Activated CD4-positive, alpha-beta T cell treated with anti-CD3 and anti-CD28 coated beads, Interleukin-2, amount 50 U/mL, for 16 hours (primary cell): Measurements from ENCODE around the gene MCF2L2.

Experiments
- DNase-seq: peaks from one replicate; pipeline ENCODE4 v3.0.0-alpha.2; 2020

Gene MCF2L2

DNA sequence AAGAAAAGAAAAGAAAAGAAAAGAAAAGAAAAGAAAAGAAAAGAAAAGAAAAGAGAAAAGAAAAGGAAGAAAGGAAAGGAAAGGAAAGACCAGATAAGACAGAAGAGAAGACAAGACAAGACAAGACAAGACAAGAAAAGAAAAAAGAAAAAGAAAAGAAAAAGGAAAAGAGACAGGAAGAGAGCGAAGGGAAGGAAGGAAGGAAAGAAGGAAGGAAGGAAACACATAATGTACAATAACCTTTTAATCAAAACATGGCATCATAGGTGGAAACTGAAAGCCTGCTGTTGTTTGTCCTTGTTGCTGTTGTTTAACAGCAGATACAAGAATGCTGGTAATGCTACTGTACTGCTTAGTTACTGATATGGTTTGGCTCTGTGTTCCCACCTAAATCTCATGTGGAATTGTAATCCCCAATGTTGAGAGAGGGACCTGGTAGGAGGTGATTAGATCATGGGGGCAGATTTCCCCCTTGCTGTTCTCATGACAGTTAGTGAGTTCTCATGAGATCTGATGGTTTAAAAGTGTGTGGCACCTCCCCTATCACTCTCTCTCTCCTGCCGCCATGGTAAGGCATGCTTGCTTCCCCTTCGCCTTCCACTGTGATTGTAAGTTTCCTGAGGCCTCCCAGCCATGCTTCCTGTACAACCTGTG is 67.3 kb downstream of the MCF2L2 start:
- DNase-seq, result no peak

DNA sequence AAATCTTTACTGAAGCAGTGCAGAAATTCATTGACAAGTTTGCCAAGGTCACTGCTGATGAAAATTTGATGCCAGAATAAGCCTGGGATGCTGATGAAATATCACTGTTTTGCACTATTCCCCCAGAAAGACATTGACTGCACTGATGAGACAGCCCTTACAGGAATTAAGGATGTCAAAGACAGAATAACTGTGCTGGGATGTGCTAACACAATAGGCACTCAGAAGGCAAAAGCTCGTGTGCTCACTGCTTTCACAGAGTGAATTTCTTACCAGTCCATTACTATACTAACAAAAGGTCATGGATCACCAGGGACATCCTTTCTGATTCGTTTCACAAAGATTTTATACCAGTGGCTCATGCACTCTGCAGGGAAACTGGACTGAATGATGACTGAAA is 69.4 kb downstream of the MCF2L2 start:
- no peak for DNase-seq

DNA sequence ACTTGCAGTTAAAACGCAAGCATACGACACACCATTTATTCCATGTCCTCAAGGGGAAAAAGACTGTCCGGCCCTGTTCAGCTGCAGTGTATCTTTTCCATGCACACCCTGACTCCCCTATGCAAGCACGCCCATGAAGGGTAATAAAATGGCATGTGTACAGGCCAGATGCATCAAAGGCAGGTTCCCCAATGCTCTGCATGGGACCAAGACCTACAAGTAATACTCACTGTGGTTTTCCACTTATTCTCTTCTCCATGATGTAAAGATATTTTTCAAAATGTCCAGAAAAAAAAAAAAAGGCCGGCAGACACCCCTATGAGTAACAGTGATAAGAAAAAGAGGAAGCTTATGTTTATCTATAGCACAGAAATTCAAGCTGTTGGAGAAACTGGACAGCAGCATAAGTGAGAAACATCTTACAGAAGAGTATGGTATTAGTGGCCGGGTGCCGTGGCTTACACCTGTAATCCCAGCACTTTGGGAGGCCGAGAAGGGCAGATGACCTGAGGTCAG is 70.8 kb downstream of the MCF2L2 start:
- DNase-seq, result no peak

DNA sequence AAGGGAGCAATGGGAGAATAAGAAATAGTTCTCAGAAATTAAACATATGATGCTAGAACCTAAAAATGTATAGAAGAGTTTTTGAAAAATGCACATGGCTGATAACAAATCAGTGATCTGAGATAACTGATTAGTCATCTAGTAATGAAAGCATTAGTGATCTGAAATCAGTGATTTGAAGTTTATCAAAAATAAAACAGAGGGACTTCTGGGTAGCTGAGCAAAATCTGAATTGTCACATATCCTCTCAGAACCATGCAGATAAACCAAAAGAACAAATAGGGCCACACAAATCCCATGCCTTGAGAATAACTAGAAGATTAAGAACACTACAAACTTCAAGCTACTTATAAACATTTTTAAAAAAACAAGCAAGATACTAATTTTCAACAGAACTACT is 71.5 kb downstream of the MCF2L2 start:
- no peak for DNase-seq

DNA sequence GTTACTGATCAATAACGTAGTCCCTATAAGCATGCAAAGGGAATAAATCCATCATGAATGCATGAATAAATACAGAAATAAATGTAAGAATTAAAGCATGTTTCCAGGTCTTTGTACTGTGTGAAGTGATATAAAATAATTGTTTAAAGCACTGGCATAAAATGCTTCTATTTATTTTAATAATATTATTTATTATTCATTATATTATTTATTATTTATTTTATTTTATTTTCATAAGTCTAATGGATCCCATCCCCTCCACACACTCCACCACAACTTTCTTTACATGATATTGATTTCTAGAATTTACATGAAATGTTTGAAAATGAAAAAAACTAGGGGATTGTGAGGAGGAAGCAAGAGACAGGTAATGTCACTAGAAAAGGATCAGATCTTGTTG is 73.5 kb downstream of the MCF2L2 start:
- no peak for DNase-seq

DNA sequence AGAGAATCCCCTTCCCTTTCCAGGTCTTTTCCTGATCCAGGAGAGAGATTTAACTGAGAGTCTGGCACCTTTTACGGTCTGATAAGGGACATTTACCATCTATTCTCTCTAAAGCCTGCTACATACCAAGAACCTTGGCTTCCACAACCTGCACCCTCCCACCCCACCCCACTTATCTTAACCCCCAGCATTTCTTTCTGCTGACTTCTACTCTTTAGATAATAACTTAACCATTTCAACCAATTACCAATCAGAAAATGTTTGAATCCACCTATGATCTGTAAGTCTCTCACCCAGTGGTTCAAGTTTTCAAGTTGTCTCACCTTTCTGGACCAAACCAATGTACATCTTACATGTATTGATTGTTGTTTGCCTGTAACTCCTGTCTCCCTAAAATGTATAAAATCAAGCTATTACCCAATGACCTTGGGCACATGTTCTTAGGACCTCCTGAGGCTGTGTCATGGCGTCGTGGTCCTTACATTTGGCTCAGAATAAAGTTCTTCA is 74.0 kb downstream of the MCF2L2 start:
- no peak for DNase-seq

DNA sequence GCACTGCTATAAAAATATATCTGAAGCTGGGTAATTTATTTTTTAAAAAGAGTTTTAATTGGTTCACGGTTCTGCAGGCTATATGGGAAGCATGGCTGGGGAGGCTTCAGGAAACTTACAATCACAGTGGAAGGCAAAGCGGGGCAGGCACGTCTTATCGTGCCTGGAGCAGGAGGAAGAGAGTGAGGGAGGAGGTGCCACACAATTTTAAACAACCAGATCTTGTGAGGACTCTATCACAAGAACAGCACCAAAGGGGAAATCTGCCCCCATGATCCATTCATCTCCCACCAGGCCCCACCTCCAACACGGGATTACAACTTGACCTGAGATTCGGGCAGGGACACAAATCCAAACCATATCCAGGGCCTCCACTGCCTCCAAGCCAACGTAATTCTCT is 75.0 kb downstream of the MCF2L2 start:
- no peak for DNase-seq

DNA sequence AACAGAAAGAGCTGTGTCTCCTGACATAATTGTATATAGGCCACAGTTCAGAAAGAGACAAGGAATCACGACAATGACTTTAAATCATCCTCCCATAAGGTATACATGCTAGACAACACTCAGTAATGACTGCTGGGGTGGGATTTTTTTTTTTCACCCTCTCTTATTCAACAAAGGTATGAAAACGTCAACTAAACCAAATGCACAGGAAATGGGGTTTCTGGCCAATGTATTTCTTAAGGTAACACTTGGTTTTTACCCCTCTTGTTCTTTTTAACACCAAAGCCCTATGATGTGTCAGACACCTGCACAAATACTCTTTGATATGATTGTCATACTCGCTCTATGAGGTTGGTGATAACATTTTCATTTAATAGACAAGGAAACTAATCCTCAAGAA is 78.3 kb downstream of the MCF2L2 start:
- DNase-seq, result no peak

DNA sequence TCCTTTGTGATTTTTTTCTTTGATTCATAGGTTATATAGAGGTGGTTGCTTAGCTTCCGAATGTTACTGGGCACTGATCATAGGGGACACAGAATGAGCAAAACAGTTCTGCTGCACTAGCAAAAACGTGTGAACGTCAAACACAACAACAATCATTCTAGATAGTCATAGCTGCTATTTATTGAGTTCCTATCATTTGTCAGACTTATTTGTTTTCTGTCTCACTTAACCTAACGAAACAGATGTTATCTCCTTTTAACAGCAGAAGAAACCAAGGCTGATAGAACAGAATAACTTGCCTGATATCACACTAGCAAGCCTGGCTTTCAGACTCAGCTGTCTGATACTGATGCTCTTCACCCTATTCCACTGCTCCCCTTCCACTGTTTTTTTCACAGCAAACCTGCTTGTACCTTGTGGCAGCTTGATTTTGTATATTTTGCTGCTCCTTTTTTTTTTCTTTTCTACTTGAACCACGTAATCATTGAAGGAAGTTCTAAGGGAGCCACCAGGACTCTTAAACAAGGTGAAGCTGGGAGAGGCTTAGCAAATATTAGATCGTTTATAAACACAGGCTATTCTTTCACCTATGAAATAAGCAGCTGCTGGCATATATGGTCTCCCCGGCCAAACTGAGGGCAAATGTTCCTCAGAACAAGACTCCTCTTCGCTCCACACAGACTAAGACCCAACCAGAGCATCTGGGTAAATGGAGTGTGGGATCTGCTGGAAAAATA is 78.8 kb downstream of the MCF2L2 start:
- no peak for DNase-seq

DNA sequence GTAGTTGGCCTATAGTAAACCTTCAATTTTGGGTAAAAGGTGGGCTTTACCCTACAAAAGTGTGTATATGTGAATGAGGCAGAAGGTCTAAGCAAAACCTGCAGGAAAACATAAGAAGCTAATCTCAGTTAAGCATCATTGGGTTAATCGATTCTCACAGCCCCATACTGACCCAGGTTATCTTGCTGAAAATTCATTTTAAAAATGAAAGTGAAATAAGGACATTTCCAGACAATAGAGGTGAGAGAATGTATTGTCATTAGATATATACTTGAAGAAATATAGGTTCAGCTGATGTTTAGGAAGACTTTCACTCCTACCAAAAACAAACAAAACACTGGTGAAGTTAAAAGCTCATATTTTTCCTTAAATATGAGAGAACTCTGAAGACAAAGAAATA is 85.6 kb downstream of the MCF2L2 start:
- no peak for DNase-seq

DNA sequence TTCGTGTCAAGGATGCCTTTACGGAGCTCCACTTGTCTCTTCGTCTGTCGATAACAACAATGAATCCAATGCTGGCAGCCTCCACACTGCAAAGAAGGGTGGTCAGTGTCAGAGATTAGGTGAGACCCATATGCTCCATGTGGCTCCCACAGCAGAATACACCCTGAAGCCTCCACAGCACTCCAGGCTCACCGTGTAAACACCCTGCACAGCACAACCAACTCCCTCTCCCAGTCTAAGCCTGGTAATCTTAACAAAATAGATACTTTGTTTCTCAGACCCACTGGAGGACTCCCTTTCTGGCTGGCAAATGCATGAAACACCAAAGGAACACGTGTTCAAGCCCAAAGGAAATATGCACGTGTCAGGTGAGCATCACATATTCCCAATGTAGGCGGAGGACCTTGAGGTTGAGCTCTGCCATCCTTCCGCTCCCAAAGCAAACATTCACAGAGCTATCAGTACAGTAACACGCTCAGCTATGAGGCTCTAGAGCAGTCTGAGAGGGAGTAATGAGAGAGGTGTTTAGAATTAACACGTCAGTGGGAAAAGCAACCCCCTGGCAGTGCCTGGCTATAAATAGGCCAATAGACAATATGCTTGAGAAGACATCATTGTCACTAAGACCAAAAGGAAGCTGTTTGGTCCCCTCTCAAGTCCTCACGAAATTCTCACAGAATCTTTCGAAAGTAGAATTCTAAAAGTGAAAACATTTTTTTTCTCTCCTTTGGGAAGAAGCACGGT is 86.7 kb downstream of the MCF2L2 start:
- DNase-seq, result no peak

DNA sequence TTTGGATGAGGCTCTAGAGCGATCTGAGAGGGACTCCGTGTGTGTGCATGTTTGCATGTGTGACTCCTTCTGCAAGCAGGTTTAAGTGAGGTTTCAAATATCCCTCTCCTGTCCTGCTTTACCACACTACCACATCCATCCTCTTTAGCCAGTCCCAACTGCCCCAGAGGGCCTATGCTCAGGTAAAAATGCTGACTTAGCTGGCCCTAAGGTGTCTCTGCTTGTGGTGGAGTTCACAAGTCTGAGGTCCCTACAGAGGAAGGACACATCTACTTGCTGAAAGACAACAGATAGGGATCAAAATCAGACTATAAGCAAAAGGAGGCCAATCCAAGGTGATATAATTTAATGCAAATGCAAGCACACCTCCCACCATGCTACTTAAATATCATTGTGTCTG is 88.2 kb downstream of the MCF2L2 start:
- DNase-seq, result no peak

DNA sequence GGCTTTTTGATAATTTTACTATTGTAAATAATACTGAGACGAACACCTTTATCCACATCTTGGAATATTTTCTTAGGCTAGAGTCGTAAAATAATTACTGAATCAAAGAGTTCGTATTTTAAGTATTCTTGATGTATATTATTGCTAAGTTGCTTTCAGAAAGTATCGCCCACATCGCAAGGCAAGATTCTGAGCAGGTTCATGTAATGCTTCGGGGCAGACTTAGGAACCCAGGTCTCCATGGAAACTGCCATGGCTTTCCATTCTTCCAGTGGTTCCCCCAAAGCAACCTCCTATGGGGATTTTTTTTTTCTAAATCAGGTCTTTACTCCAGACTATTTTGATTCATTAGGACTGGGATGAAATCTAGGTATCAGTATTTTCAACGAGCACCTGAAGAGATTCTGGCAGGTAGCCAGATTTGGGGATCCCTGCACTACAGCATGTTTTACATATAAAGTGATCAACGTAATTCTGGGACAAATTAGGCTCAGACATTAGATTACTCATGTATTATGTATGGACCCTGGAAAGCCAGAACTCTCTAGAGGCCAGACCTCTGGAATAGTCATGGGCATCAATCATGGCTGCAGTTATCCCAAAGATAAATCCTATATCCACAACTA is 88.8 kb downstream of the MCF2L2 start:
- DNase-seq, result no peak

DNA sequence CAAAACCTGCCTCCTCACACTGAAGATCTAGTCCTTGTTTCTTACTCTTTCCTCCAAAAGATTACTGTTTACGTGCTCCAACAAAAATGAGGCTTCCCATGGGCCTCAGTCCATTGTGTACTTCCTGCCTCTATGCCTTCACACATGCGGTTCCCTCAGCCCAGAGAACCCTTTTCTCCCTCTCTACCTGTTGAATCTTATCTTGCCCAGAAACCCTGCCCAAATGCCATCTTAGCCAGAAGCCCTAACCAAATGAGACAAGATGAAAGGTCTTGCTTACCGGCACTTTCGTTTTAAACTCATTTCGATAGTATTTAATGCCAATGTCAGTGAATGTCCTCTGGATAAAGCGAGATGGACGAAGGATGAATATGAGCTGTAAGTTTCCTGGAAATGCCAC is 89.9 kb downstream of the MCF2L2 start:
- DNase-seq, result no peak

DNA sequence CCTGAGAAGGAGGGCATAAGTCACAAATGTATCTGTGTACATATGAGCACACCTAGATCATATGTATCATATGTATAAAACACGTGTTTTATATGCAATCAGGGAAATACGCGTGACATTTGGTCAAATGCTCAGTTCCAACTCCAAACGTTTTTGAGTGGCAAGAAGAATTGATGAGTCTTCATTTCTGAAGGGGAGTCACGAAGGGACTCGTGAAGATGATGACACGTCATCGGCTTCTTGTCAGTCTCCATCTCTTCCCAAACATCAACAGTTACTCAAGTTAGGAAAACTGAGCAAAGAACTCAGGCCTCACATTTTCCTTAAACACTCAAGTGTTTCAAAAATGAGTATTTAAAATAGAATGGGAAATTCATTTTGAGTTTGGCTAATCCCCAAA is 95.9 kb downstream of the MCF2L2 start:
- no peak for DNase-seq

DNA sequence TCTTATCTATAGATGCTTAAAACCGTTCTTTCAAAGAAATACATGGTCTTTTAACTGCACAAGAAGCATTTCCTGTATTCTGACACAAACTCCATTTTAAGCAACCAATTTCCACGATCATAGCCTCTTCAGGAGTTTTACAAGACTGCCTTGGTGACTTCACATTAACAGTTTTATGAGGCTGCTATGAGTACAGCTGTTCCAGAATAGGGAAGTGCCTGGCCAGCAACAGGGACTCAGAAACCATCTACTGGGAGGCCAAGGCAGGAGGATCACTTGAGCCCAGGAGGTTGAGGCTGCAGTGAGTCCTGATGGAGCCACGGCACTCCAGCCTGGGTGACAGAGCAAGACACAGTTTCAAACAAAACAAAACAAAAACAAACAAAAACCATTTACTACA is 96.9 kb downstream of the MCF2L2 start:
- DNase-seq, result no peak

DNA sequence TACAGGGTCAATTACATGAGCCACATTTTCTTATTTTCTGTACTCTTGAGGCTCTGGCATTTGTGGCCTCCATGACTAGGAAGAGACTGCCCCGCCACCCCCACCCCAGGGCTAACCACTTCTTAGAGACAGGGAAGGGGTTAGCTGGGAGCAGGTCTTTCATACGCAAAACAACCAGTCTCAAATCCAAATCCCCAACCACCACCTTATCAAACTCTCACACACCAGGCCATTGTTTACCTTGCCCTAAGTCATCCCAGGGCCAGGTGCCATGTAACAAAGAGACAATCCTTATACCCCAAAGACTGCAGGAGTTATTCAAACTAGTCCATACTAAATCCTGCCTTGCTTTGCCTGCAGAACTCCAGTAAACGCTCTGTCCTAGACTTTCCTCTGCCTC is 97.5 kb downstream of the MCF2L2 start:
- DNase-seq, result no peak

DNA sequence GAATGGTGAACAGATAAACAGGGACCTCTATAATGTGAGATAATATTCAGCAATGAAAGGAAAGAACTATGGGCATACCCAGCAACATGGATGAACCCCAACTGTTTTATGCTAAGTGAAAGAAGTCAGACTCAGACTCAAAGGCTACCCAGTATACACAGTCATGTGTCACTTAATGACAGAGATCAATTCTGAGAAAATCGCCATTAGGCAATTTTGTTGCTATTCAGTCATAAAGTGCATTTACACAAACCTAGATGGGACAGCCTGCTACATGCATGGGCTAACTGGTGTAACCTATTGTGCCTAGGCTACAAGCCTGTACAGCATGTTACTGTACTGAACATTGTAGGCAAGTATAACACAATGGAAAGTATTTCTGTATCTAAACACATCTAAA is 98.9 kb downstream of the MCF2L2 start:
- no peak for DNase-seq

DNA sequence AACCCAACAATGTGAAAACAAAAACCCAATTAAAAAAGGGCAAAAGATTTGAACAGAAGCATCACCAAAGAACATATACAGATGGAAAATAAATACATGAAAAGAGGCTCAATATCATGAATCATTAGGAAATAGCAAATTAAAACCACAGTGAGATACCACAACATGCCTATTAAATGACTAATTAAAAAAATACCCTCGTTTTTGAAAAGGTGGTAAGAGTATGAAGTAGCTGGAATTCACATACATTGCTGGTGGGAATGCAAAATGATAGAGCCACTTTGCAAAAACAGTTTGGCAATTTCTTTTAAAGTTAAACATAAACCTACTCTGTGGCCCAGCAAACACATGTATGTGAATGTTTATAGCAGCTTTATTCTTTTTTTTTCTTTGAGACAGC is 99.6 kb downstream of the MCF2L2 start:
- no peak for DNase-seq

DNA sequence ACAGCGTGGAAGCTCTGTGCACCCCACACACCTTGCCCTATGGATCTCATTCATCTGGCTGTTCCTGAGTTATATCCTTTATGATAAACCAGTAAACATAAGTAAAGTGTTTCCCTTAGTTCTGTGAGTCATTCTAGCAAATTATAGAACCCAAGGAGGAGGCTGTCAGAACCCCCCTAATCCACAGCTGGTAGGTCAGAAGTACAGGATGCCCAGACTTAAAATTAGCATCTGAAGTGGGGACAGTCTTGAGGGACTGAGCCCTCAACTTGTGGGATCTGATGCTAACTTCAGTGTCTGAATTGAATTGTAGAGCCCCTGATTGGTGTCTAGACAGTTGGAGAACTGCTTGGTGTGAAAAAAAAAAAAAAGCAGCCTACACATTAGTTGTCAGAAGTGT is 100.3 kb downstream of the MCF2L2 start:
- no peak for DNase-seq

DNA sequence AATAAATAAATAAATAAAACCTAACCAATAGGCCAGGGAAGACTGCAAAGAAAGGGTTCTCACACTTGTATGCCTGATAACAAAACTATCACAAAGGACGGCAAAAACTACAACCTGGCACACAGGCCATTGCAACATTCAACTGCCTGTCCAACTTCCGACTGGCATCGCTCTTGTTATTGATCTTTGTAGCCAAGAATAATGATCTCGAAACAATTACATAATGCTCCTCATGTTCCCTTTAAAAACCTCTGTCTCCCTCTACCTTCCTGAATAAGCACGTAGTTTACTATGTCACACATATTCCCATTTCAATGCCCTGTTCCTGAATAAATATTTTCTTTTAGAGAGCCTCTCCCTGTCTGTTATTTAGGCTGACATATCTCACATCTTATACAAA is 101.1 kb downstream of the MCF2L2 start:
- DNase-seq, result no peak

DNA sequence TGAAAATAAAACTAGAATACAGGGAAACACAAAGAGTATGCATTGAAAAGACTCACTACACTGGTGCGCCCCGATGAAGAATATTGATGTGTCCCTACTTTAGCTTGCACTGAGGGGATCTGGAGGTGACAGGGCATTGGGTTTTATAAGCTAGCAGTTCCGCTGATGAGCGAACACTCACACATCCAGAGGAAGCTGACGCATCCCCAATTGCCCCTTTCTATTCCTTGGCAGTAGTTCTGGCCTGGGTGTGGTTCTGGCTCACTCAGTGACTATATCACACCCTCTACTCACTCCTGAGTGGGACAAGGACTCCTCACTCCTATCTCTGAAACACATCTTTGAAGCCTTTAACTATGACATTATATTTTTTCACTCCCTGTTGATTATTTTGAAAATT is 104.3 kb downstream of the MCF2L2 start:
- no peak for DNase-seq

DNA sequence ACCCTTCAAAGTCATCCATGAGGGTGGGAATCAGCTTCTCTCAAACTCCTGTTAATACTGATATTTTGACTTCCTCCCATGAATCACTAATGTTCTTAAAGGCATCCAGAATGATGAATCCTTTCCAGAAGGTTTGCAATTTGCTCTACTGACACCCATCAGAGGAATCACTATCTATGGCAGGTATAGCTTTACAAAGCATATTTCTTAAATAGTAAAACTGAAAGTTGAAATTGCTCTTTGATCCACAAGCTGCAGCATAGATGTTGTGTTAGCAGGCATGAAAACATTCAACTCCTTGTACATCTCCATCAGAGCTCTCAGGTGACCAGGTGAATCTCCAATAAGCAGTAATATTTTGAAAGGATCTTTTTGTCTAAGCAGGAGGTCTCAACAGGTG is 109.0 kb downstream of the MCF2L2 start:
- no peak for DNase-seq
